HG02610 (cell line): ENCODE measurements around the gene MRLN.
A peak's percentile ranks its signal among the peaks of the same experiment; 100 is the strongest.
"Not testable (repeated sequence)": the region's sequence is repeated elsewhere in the genome, so short reads cannot be mapped to it uniquely, and the experiment has no call there.

ENCODE experiments used
- ATAC-seq: cut with Tn5 transposase; IDR thresholded peaks from one replicate; pipeline ENCODE4 v1.9.1; 2021; ENCODE audit warnings: mild to moderate bottlenecking, moderate library complexity; ENCODE audit not compliant: unreplicated experiment

Gene MRLN

DNA sequence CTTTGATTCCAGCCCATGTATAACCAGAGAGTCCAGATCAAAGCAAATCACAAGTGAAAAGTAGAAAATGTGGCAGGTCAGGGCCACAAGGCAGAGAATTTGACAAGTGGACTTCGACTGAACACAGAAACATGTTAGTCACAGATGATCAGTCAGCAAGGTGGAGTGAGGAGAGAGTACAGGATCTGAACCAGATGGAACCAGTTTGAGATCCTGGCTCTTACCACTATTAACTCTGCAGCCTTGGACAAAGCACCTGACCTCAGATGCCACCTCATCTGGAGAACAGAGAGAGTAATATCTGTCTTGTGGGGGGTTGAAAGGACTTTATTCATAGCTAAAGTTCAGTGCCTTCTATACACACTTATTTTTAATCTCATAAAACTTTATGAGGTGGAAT is 4.4 kb downstream of the MRLN start:
- peak; percentile 82 for ATAC-seq

DNA sequence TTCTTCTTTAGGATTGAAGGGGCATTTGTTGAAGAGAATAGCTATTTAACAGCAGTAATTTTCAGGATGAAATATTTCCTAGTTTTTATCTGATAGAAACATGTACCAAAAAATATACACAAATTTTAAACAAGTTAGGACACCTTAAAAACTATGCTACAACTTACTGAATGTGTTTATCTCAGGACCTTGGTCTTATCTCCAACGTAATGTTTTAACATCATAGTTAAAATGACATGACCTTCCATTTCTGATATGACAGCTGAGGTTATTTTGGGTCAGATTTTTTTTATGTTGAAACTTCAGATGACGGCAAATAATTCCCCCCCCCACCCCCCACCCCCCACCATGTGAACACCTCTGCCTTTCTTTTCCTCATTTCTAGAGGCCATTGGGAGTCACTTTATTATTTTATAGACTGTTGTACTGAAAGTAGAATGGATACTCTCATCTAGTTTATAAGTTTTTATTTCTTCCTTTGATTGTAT is 8.0 kb downstream of the MRLN start:
- no peak for ATAC-seq

DNA sequence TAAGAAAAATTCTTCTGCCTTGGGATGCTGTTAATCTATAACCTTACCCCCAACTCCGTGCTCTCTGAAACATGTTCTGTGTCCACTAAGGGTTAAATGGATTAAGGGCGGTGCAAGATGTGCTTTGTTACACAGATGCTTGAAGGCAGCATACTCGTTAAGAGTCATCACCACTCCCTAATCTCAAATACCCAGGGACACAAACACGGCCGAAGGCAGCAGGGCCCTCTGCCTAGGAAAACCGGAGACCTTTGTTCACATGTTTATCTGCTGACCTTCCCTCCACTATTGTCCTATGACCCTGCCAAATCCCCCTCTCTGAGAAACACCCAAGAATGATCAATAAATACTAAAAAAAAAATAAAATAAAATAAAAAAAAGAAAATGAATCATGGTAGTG is 8.5 kb downstream of the MRLN start:
- ATAC-seq = not testable (repeated sequence)

DNA sequence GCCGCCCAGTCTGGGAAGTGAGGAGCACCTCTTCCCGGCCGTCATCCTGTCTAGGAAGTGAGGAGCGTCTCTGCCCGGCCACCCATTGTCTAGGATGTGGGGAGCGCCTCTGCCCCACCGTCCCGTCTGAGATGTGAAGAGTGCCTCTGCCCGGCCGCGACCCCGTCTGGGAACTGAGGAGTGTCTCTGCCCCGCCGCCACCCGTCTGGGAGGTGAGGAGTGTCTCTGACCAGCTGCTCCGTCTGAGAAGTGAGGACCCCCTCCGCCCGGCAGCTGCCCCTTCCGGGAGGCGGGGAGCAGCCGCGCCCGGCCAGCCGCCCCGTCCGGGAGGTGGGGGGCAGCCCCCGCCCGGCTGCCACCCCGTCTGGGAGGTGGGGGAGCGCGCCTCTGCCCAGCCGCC is 9.1 kb downstream of the MRLN start:
- ATAC-seq = not testable (repeated sequence)

DNA sequence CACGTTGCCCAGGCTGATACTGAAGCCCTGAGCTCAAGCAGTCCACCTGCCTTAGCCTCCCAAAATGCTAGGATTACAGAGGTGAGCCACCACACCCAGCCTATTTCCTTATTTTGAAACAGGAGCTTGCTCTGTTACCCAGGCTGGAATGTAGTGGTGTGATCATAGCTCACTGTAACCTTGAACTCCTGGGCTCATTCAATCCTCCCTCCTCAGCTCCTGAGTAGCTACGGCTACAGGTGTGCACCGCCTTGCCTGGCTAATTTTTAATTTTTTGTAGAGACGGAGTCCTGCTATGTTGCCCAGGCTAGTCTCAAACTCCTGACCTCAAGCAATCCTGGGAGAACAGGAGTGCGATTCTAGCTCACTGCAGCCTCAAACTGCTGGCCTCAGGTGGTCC is 11.7 kb downstream of the MRLN start:
- ATAC-seq = no peak

DNA sequence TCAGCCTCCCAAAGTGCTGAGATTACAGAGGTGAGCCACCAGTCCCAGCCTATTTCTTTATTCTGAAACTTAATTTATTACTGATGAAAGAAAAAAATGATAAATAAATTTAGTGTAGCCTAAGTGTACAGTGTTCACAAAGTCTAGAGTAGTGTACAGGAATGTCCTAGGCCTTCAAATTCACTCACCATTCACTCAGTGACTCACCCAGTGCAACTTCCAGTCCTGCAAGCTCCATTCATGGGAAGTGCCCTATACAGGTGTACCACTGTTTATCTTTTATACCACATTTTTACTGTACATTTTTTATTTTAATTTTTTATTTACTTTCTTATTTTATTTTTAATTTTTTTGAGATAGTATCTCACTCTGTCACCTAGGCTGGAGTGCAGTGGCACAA is 12.2 kb downstream of the MRLN start:
- ATAC-seq = no peak

DNA sequence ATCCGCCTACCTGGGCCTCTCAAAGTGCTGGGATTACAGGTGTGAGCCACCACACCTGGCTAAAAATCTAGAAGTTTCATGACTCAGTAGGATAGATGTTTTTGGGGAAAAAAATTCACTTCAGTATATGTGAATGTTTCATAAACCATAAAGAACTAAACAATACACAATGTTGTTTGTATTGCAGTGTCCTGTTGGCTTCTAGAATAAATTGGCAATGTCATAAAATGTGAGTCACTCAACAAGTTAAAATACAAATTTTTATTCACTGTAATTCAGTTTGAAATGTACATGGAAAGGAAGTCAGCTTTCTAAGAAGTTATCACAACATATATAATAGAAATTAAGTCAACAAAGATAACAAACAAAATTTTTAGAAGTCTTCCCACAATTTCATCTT is 16.5 kb downstream of the MRLN start:
- no peak for ATAC-seq

DNA sequence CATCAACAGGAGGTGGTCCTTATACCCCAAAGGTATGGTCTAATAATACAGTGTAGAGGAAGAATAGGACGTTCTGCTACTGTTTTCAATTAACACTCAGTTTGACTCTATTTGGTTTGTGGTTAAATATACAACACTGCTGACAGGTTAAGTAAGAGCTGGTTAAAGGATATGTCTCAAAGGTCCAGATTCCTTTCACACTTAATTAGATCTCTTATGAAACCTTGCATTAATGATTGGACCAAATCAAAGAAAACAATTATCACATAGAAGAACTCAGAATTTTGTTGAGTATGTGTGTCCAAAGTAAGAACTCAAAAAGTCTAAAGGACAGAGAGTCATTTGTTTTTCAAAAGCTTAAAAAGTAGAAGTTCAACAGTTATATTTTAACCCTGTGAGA is 18.0 kb downstream of the MRLN start:
- ATAC-seq = no peak

DNA sequence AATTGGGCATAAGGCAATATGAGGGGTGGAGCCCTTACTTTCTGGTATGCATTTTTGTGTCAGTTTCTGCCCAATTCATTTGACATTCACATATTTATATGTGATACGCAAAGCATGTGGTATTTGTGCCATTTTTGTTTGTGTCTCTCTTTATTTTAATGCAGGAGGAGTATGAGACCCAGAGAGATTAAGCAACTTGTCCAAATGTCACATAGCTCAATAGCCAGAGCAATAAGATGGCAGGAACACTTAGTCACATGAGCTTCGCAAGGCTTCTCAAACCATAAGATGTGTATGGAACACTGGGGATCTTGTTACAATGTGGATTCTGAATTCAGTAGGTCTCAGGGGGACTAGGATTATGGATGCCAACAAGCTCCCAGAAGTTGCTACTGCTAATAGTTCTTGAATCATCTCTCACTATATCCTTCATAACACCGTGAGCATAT is 19.2 kb downstream of the MRLN start:
- ATAC-seq = no peak

DNA sequence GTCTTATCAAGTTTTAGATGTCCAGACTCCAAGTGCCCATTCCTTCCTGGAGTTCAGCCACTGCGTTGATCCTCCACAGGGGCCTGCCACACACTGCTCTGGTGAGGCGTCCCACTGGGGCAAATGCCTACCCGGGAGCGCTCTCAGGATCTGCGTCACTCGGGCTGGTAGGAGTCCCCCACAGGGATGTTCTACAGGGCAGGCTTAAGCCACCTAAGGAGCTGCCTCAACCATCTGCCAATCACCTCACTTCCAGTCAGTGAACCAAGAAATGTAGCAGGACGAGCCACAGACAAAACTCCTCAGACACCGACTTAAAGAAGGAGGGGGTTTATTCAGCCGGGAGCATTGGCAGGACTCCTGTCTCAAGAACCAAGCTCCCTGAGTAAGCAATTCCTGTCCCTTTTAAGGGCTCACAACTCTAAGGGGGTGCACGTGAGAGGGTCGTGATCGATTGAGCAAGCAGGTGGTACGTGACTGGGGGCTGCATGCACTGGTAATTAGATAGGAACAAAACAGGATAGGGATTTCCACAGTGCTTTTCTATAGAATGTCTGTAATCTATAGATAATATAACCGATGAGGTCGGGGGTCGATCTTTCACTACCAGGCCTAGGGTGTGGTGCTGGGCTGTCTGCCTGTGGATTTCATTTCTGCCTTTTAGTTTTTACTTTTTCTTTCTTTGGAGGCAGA is 19.8 kb downstream of the MRLN start:
- ATAC-seq = not testable (repeated sequence)

DNA sequence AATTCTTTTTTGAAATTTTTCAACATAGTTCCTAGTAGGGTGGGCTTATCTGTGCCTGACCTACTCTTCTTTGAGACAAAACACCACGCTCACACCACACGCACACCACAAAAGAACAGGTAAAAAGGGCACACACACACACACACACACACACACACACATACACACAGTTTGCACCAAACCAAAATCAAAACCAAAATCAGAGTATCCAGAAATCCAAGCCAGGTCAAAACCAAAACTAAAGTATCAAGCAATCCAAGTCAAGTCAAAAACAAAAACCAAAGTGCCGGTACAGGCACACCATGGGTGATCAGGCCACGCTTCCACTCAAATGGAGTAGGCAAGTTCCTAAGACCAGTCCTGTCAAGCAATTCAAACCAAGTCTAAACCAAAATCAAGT is 20.4 kb downstream of the MRLN start:
- not testable (repeated sequence) for ATAC-seq

DNA sequence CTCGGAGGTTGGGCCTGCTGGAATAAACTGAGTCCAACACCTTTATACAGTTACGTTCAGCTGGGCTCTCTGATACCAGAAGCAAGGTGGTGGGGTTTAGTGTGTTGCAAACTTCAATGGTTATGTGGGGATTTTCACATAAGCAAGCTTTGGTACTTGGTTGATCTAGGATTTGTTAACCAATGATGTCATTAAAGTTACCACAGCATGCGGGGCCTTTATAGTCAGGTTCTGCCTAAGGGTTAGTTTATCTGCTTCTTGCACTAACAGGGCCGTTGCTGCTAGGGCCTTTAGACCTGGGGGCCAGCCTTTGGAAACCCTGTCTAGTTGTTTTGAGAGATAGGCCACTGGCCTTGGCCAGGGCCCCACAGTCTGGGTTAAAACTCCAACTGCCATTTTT is 24.1 kb downstream of the MRLN start:
- not testable (repeated sequence) for ATAC-seq

DNA sequence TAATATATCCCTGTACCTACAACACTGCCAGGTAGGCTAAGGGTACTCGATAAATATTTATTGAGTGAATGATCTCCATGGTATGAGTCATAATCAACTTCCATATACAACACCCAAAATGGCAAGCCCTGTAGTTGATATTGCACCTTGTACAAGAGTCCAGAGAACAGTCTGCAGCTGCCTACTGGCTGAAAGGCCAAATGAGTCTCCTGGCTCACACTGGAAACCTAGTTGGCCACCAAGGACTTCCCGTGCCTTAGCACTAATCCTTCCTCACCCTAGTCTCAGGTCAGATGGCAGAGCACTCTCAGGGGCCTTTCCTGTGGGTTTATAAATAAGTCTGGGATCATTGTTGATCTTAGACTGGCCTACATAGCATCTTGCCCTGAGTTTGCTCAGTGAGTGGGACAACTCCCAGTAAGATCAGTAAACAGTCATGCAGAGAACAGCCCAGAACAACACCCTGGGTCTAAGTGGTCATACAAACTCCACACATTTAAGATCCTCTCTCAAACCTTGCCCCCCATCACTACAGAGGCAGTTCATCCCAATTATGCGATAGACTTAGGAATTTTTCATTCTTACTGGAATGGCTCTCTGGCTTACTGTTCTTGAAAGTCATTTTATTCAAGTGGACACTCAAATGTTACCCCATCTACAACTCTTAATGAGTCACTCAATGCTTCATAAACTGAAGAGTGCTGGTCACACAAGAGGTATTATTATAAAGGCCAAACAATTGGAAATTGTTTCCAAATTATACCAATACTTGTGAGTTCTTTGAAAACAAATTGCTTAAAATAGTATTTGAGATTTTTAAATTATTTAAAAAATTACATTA is 28.9 kb downstream of the MRLN start:
- ATAC-seq = no peak

DNA sequence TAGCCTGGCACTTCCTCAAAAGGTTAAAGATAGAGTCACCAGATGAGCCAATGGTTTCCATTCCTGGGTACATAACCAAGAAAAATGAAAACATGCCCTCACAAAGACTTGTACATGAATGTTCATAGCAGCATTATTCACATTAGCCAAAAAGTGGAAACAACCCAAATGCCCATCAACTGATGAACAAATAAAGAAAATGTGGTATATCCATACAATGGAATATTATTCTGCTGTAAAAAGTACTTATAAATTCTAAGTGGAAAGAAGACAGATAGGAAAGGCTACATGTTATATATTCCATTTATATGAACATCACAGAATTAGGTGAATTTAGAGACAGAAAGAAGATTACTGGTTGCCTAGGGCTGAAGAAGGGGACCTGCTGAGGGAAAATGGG is 32.9 kb downstream of the MRLN start:
- ATAC-seq = no peak

DNA sequence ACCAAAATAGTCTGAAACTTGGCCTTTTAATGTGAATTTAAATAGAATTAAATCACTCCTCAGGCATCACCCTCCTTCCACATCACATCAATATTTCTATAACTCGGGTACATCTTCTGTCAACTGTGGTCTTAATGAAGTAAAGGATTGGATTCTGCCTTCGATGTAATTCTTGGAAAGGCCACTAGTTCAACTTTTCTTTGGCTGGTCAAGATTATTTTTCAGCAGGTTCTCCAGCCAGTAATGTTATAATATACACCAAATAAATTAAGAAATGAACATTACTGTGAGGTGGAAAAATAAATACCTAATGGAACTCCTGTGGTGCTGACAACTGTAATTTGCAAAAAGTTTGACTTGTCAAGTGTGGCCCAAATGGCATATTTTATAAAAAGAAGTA is 33.9 kb downstream of the MRLN start:
- ATAC-seq = no peak

DNA sequence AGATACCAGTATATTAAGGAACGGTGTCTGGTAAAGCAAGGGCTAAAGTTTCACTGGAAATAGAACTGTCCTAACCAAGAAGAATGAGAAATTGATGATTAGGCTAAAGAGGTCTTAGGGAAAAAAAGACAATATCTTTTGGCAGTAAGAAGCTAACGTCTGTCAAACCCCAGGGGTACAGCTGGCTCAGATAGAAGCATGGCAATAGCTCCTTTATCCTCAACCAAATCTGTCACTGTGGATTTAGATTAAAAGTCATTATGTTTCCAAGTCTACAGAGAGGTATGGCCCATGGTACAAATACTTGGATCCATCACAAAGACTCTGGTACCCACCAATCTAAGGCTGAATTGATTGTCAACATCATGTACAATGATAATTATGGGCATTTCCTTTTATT is 35.0 kb downstream of the MRLN start:
- no peak for ATAC-seq

DNA sequence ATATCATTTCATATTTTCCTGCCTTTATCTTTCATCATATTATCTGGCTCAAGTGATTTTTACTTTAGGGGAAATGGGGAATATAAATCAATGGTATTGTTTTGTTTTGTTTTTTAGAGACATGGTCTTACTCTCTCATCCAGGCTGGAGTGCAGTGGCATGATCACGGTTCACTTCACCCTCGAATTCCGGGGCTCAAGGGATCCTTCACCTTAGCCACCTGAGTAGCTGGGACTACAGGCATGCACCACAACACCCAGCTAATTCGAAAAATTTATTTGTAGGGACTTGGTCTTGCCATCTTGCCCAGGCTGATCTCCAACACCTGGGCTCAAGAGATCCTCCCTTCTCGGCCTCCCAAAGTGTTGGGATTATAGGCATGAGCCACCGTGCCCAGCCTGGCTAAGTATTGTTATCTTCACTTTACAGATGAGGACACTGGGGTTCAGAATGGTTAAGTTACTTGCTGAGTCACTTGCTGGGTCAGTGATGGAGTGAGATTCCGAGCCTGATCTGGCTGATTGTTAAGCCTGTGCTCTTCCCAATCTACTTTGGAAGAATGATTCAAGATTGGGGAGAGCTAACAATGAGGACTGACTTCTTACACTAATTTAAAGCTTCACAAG is 39.9 kb downstream of the MRLN start:
- no peak for ATAC-seq

DNA sequence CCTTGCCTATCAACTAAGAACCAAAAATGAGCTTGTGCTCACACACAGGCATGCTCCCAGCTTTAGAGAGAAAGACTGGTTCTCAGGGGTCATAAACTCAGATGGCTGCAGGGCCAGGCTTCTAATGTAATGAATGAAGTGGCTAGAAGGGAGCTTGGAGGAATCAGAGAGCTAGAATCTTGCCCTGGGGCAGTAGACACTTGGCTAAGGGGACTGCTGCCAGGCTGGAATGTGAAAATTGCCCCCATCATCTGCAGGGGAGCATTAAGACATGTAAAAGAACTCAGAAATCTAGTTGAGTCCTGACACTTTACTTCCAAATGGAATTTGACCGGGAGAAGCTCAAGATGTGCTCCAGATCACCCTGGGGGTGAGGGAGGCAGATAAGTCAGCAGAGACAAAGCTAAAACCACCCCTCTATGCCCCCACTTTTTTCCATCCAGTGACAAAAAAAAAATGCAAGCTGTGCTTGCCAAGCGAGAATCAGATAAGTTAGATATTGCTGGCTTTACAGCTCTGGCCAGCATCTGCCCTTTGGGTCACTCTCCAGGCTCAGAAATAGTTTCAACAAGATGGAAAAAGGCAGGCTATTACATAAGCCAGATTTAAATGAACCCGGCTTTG is 41.3 kb downstream of the MRLN start:
- ATAC-seq = no peak

DNA sequence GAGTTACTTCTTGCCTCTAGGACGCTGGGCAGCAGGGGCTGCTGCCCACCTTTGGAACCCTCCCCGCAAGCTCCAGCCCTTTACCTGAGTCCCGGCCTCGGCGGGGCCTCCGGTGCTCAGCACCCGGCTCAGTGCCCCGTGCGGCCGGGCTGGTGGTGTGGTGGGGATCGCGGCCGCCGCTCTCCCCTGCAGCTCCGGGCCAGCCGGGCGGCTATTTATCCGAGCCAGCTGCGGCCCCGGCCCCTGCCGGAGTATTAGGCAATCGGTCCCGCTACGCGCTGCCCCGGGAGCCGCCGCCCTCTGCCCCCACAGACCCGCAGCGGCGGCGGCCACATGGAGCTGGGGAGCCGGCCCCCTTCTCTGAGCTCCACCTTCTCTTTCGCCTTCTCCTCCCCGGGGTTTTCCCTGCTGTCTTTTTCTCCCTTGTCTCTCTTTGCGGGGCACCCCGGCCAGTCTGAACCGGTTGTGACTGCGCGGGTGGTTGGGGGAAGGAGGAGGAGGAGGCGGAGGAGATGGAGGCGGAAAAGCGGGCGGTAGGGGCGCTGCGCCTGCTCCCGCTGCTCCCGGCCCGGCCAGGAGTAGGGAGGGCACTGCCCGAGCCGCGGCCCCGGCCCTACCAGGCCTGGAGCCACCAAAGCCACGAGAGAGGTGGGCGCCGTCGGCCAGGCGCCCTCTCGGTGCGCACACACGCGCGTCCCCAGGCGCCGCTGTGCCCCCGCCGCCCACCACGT is 43.7 kb downstream of the MRLN start, which contains the start of gene SLC16A9:
Gene SLC16A9, minus strand, starts transcription at position 456 of the 731 bp plus-strand sequence. CDS start 25,559 bp downstream, outside the sequence.
- ATAC-seq = peak; percentile 95

DNA sequence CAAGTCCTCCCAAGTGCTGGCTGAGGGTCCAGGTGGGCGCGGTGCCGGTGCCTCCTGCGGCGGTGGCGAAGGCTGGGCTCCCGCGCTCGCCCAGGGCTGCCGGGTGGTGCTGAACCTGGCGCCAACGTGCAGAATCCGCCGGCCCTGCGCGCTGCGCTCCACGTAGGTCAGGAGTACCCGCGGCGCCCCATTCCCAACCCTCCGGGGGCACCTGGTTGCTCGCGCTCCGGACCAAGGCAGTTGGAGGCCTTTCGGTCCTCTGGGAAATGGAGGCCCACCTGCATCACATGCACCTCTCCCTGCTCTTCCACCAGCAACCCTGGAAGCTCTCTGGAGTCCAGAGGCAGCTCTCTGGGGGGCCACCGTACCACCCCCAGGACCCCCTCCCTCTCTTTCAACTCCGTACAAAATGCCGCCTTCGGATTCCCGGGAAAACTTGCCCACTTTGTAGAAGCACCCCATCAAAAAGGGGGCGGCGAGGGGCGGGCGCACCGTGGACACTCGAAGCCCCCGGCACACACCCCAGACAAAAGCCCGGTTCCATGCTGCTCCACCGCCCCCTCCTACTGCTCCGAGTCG is 44.4 kb downstream of the MRLN start:
- ATAC-seq = peak; percentile 23
